Panc1 (cell line): ENCODE data around the gene SARDH. TPM values are rescaled to one million over a fixed set of nuclear protein-coding genes. Genes with fewer than 3 reads are reported as not detected.

Experiments
- ATAC-seq: fragments of 200-7000 bp; cut with Tn5 transposase; 2 replicates; pipeline ENCODE4 v1.9.1; 2020; ENCODE audit warnings: mild to moderate bottlenecking, moderate library complexity
- BruUV-seq: library from RNA; stranded (reverse); fragments of 400-500 nt; replicated peaks from 2 replicates; lab custom pipeline; 2021; lab: Mats Ljungman, UMichigan
- CTCF ChIA-PET: fragments of 300-600 bp; sonication (Branson Sonifier 250); formaldehyde crosslinking; loops from one replicate; lab custom pipeline; 2022; ENCODE audit warnings: antibody characterized with exemption; lab: Charles Lee
- POLR2A ChIA-PET: fragments of 300-600 bp; sonication (Branson Sonifier 250); formaldehyde crosslinking; loops from one replicate; lab custom pipeline; 2022; ENCODE audit warnings: antibody characterized with exemption; lab: Charles Lee
- DNase-seq: peaks from one replicate; pipeline ENCODE4 v3.0.0-alpha.2; 2010; ENCODE audit warnings: low read depth, low spot score
- H3K27ac ChIP-seq: 2 replicates; pipeline ENCODE4 v1.5.1; 2011; ENCODE audit warnings: mild to moderate bottlenecking, low read length, inconsistent platforms
- H3K27me3 ChIP-seq: fragments of 200-500 bp; sonication (Bioruptor generic); 2 replicates; pipeline ENCODE4 v1.6.0; 2014; ENCODE audit warnings: low read length, inconsistent platforms; ENCODE audit not compliant: control insufficient read depth, insufficient read depth
- H3K36me3 ChIP-seq: fragments of 200-500 bp; sonication (Bioruptor generic); 2 replicates; pipeline ENCODE4 v1.5.1; 2014; ENCODE audit warnings: inconsistent platforms, mild to moderate bottlenecking, low read length, moderate library complexity; ENCODE audit not compliant: control insufficient read depth, insufficient read depth
- H3K4me1 ChIP-seq: 2 replicates; pipeline ENCODE4 v1.5.1; 2011; ENCODE audit warnings: inconsistent platforms, mild to moderate bottlenecking, low read length, moderate library complexity; ENCODE audit not compliant: control insufficient read depth, insufficient read depth
- H3K4me3 ChIP-seq, 2 experiments: 2 replicates each; pipeline ENCODE4 v1.5.1; 2011 to 2012; ENCODE audit warnings: low read depth in 2 of 2, low read length in 2 of 2, mild to moderate bottlenecking in 2 of 2, inconsistent platforms in 1 of 2, moderate library complexity in 1 of 2
- H3K9me3 ChIP-seq: fragments of 200-500 bp; sonication (Bioruptor generic); 2 replicates; pipeline ENCODE4 v1.5.1; 2014; ENCODE audit warnings: low read depth, mild to moderate bottlenecking, inconsistent platforms, low read length, moderate library complexity; ENCODE audit not compliant: control insufficient read depth, insufficient read depth
- POLR2AphosphoS5 ChIP-seq: IDR thresholded peaks from 2 replicates; pipeline ENCODE4 v1.6.1; 2012; ENCODE audit warnings: mild to moderate bottlenecking, low read depth, low read length, moderate library complexity
- SIN3A ChIP-seq: IDR thresholded peaks from 2 replicates; pipeline ENCODE4 v1.6.1; 2012; ENCODE audit warnings: low read depth, mild to moderate bottlenecking, low read length, moderate library complexity, borderline replicate concordance; ENCODE audit not compliant: insufficient read depth
- TCF7L2 ChIP-seq: IDR thresholded peaks from 2 replicates; pipeline ENCODE4 v1.6.1; 2011; ENCODE audit warnings: mild to moderate bottlenecking, low read depth, low read length, inconsistent platforms
- in situ Hi-C: cut with HindIII; loops from 2 replicates; pipeline ENCODE4 v1.10.0; 2016; ENCODE audit warnings: low sequenced_read_pairs, low pct_unique_long_range_greater_than_20kb
- intact Hi-C: fragments of 100-400 bp; cut with micrococcal nuclease; formaldehyde crosslinking; loops from one replicate; pipeline ENCODE4 v1.10.0; 2022; ENCODE audit not compliant: unreplicated experiment
- total RNA-seq: library from RNA; stranded (reverse); gene quantifications from one replicate; pipeline ENCODE4 v1.2.1, GENCODE V29; 2021; ENCODE audit not compliant: unreplicated experiment
- TF ChIP-seq, protein P1 (sequence below): fragments of 450-650 bp; IDR thresholded peaks from 2 replicates; pipeline ENCODE4 v1.5.1; 2017; ENCODE audit warnings: mild to moderate bottlenecking
- TF ChIP-seq, protein P2 (sequence below), 2 experiments: IDR thresholded peaks; 2 replicates each; pipeline ENCODE4 v1.6.1; 2011 to 2012; ENCODE audit warnings: low read depth in 2 of 2, control low read depth in 1 of 2, low read length in 1 of 2, mild to moderate bottlenecking in 1 of 2, moderate library complexity in 1 of 2; ENCODE audit not compliant: insufficient read depth in 1 of 2

Gene SARDH
- total RNA-seq, 1 experiment from 2014 or later, result 0.13 TPM

DNA sequence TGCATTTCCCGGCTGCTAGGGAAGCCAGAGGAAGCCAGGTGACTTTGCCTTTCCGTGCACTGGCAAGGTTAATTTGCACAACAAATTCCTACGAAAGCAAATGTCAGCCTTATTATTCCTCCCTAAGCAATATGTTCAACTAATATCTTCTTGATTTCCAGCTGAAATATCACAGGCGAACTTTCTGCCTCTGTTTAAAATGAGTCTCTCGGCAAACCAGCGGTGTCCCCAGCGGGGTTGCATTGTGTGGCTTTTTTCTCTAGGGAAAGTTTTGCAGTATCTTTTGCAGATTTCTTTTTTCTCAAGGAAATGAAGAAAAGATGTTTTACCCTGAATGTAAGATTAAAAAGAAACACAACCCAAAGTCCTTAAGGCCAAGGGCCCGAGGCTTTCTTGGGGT lies 100.1 kb downstream of the SARDH start:
- H3K4me1 ChIP-seq, result no peaks in the 10 kb centered on the region
- CTCF ChIA-PET, result no interaction called here
- in situ Hi-C loops (no loop called here), intact Hi-C loops (no loop called here)
- ATAC-seq (no peak), DNase-seq (no peak)
- TF ChIP-seq TCF7L2 (no peak), SIN3A (no peak), POLR2AphosphoS5 (no peak)
- TF ChIP-seq, protein P1, sequence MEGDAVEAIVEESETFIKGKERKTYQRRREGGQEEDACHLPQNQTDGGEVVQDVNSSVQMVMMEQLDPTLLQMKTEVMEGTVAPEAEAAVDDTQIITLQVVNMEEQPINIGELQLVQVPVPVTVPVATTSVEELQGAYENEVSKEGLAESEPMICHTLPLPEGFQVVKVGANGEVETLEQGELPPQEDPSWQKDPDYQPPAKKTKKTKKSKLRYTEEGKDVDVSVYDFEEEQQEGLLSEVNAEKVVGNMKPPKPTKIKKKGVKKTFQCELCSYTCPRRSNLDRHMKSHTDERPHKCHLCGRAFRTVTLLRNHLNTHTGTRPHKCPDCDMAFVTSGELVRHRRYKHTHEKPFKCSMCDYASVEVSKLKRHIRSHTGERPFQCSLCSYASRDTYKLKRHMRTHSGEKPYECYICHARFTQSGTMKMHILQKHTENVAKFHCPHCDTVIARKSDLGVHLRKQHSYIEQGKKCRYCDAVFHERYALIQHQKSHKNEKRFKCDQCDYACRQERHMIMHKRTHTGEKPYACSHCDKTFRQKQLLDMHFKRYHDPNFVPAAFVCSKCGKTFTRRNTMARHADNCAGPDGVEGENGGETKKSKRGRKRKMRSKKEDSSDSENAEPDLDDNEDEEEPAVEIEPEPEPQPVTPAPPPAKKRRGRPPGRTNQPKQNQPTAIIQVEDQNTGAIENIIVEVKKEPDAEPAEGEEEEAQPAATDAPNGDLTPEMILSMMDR, result no peak
- TF ChIP-seq, protein P2, sequence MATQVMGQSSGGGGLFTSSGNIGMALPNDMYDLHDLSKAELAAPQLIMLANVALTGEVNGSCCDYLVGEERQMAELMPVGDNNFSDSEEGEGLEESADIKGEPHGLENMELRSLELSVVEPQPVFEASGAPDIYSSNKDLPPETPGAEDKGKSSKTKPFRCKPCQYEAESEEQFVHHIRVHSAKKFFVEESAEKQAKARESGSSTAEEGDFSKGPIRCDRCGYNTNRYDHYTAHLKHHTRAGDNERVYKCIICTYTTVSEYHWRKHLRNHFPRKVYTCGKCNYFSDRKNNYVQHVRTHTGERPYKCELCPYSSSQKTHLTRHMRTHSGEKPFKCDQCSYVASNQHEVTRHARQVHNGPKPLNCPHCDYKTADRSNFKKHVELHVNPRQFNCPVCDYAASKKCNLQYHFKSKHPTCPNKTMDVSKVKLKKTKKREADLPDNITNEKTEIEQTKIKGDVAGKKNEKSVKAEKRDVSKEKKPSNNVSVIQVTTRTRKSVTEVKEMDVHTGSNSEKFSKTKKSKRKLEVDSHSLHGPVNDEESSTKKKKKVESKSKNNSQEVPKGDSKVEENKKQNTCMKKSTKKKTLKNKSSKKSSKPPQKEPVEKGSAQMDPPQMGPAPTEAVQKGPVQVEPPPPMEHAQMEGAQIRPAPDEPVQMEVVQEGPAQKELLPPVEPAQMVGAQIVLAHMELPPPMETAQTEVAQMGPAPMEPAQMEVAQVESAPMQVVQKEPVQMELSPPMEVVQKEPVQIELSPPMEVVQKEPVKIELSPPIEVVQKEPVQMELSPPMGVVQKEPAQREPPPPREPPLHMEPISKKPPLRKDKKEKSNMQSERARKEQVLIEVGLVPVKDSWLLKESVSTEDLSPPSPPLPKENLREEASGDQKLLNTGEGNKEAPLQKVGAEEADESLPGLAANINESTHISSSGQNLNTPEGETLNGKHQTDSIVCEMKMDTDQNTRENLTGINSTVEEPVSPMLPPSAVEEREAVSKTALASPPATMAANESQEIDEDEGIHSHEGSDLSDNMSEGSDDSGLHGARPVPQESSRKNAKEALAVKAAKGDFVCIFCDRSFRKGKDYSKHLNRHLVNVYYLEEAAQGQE (IDR thresholded peaks at IDR 0.05; ENCODE audit: insufficient read depth in 1 of 2, low read depth in 2 of 2, low read length in 1 of 2), result no peak
- no peaks in the 10 kb centered on the region for H3K9me3 ChIP-seq
- peak overlapping the region in 1 of 2 experiments; percentile 1; a peak in 1 of 4 replicates for H3K4me3 ChIP-seq
- POLR2A ChIA-PET, result no interaction called here
- no peaks in the 10 kb centered on the region for H3K27me3 ChIP-seq
- BruUV-seq, result no TSS peak
- H3K27ac ChIP-seq, result no peak overlapping the region
- H3K36me3 ChIP-seq, result no peaks in the 10 kb centered on the region

DNA sequence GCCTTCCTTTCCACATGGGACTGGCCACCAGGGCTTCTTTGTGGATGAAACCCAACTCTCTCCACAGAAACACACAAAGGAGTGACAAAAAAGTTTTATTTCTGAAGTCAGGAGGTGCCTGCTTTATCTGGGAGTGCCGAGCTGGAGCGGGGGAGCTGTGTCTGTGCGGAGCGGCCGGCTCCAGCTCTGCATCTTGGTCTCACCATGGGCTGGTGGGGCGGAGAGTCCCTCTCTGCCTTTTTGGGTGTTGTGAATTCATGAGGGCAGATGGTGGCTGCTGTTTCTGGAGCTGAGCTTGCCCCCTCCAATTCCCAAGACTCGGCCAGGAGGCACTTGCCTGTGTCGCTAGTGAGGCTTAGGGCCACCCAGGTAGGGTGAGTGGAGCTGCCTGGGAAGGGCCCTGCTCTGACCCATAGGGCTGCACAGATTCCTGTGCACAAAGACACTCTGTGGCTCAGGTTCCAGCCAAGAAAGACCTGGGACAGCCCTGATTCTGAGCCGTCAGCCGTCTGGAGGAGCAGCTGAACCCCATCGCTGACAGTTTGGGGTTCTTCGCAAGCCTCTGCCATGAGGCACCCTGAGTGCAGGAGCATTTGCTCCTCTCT lies 100.6 kb downstream of the SARDH start:
- ATAC-seq (no peak), DNase-seq (no peak)
- intact Hi-C loops (no loop called here), in situ Hi-C loops (no loop called here)
- Histone ChIP-seq H3K36me3 (no peaks in the 10 kb centered on the region), H3K9me3 (no peaks in the 10 kb centered on the region), H3K4me1 (no peaks in the 10 kb centered on the region), H3K4me3 (peak overlapping the region in 1 of 2 experiments; percentile 1; a peak in 1 of 4 replicates), H3K27me3 (no peaks in the 10 kb centered on the region), H3K27ac (no peak overlapping the region)
- POLR2A ChIA-PET, result no interaction called here
- CTCF ChIA-PET, result no interaction called here
- no TSS peak for BruUV-seq
- TF ChIP-seq, protein P2 (IDR thresholded peaks at IDR 0.05; ENCODE audit: insufficient read depth in 1 of 2, low read depth in 2 of 2, low read length in 1 of 2), result no peak
- TF ChIP-seq POLR2AphosphoS5 (no peak), TCF7L2 (no peak), SIN3A (no peak)
- TF ChIP-seq, protein P1, result no peak
